Measurements from ENCODE around the gene CCDC188.

The CCDC188 gene

DNA sequence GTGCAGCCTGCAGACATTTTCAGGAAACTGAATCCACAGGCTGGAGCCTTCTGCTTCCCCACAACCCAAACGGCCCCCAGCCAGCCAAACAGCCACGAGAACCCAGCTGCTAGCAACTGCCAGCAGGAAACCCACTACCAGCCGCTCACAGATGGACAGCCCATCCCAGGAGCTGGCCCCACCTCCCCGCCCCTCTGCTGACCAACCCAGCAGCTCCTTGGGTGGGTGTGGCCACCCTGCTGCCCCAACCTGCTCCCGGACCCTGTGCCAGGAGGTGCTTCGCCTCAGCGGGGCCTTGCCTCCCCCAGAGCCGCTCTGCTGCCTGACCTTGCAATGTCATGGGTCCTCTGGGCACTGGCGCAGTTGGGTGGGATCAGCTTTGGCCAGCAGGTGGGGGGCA is 8.2 kb upstream of the CCDC188 start:
- TF ChIP-seq, protein P1, sequence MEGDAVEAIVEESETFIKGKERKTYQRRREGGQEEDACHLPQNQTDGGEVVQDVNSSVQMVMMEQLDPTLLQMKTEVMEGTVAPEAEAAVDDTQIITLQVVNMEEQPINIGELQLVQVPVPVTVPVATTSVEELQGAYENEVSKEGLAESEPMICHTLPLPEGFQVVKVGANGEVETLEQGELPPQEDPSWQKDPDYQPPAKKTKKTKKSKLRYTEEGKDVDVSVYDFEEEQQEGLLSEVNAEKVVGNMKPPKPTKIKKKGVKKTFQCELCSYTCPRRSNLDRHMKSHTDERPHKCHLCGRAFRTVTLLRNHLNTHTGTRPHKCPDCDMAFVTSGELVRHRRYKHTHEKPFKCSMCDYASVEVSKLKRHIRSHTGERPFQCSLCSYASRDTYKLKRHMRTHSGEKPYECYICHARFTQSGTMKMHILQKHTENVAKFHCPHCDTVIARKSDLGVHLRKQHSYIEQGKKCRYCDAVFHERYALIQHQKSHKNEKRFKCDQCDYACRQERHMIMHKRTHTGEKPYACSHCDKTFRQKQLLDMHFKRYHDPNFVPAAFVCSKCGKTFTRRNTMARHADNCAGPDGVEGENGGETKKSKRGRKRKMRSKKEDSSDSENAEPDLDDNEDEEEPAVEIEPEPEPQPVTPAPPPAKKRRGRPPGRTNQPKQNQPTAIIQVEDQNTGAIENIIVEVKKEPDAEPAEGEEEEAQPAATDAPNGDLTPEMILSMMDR (IDR thresholded peaks at IDR 0.05; ENCODE audit: extremely low read depth, missing control alignments): no peak
- DNase-seq (ENCODE audit: low spot score): no peak

- DNase-seq (ENCODE audit: low spot score): no peak
- TF ChIP-seq, protein P1 (IDR thresholded peaks at IDR 0.05; ENCODE audit: extremely low read depth, missing control alignments): no peak
Measured at GRCh38 chr22:20158391-20159036, 7.7 kb upstream of the CCDC188 start.

DNA sequence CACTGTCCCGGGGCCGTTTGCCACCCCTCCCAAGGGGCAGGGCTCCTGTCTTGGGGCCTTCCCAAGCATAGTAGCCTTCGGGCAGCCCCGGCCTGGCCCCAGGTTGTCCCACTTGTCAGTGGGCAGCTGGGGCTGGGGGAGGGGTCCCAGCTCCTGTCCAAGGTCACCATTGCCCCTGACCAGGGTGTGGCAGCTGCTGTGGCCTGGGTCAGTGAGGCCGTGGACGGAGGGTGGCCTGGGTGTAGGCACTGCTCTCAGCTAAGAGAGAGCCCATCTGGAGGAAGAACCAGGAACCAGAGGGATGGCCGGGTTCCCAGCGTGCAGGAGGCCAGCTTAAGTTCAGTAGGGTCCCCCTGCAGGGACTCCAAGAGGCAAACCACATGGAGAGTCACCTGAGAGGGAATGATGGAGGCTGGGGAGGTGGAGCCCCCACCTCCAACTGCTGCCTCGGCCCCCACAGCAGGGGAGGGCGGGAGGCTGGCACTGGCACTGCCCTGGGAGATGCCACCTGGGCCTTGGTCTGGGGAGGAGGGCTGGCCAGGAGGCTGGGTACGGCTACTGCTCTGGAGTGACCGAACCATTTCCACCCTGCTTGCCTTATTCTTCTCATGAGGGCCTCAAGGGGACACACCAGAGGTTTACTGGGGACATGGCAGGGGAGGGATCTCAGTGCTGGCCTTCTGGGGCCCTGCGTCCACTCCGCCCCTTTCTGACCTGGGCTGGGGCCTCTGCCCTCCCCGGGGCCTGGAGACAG is 6.8 kb upstream of the CCDC188 start:
- no peak for DNase-seq (ENCODE audit: low spot score)
- TF ChIP-seq, protein P1 (IDR thresholded peaks at IDR 0.05; ENCODE audit: extremely low read depth, missing control alignments): no peak

DNA sequence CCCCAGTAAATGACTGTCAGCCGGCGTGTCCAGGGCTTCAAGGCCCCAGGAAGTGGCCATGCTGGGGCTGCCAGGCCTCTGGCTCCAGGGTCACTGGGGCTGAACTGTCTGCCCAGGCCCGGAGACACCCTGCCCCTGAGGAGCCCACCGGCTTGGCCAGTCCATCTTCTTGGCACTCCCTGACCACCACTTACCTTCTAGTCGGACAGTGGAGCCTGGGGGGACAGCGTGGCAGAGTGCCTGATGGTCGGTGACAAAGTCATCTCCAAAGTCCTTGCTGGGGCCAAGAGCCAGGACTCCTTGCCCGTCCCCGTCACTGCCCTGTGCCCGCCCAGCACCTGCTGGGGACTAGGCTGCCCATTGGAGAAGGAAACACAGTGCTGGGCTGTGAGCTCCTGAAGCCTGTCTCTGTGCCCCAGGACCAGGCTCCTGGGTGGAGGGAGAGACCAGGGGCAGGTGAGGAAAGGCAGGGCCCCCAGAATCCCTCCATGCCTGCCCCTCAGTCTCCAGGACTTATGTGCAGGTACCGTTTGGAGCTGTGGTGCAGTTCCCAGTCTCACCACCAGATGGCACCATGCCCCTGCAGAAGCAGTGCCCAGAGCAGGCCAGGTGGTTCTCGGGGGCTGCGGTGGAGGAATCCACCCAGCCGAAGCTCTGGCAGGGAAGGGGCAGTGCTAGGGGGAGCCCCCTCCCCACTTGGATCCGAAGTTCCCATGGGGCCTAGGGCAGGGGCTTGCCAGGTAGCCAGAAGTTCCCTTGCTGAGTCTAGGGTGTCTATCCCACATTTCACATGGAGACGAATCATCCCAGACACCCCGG is 6.0 kb upstream of the CCDC188 start:
- TF ChIP-seq, protein P1 (IDR thresholded peaks at IDR 0.05; ENCODE audit: extremely low read depth, missing control alignments): peak; percentile 98
- DNase-seq (ENCODE audit: low spot score): peak; percentile 93

DNA sequence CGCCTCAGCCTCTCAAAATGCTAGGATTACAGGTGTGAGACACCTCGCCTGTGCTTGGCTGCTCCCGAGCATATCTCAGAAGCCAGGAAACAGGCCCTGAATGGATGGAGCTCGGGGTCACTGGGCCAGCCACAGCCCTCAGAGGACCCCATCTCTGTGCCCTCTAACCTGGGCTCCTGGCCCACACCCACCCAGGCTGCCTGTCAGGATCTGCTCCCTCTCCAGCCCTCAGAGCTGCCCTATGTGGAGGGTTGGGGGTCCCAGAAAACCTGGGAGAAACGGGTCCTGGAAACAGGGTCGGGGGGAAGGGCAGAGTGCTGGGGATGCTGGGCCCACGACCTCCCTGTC is 5.2 kb upstream of the CCDC188 start:
- no peak for DNase-seq (ENCODE audit: low spot score)

GRCh38 chr22:20155330-20156041 is 4.6 kb upstream of the CCDC188 start:
- TF ChIP-seq, protein P1 (IDR thresholded peaks at IDR 0.05; ENCODE audit: extremely low read depth, missing control alignments): no peak
- DNase-seq (ENCODE audit: low spot score): no peak

More for the DNA sequence above, 5.2 kb upstream of the CCDC188 start:
- TF ChIP-seq, protein P1 (IDR thresholded peaks at IDR 0.05; ENCODE audit: extremely low read depth, missing control alignments): no peak

Measured in GM20000 (cell line).